GM21717 (cell line): ENCODE results near the gene EFHD1.
"Not testable (repeated sequence)": the region's sequence is repeated elsewhere in the genome, so short reads cannot be mapped to it uniquely, and the experiment has no call there.

ENCODE experiments used
- ATAC-seq: cut with Tn5 transposase; IDR thresholded peaks from one replicate; pipeline ENCODE4 v1.9.1; 2021; ENCODE audit warnings: mild to moderate bottlenecking, moderate library complexity; ENCODE audit not compliant: unreplicated experiment

The EFHD1 gene

DNA sequence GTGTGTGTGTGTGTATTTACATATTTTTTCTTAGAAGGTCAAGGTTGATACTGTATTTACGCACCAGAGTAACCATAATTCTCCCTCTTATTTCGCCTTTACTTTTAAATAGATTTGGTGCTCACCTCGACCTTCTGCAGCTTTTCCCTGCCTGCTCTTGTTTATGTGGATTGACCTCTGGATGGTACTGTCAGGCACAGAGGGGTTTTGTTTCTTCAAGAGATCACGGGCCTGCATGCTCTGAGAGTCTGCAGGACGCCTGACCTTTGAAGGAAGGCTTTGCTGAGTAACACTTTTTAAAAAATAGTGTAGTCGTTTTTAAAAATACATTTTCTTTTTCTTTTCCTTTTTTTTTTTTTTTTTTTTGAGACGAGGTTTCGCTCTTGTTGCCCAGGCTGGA lies 18.1 kb upstream of the EFHD1 start:
- no peak for ATAC-seq

DNA sequence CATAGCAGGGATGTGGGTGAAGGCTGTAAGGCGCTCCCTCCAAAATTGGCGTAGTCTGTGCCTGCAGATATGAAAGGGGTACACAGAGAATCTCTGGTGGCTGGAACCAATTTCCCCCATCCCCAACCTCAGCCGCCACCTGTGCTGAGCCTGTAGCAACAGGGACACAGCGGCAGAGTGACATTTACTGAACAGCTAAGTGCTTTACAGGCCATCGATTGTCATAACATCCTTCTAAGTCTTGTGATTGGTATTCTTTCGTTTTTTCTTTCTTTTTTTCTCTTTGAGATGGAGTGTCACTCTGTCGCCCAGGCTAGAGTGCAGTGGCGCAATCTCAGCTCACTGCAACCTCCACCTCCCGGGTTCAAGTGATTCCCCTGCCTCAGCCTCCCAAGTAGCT lies 12.2 kb upstream of the EFHD1 start:
- ATAC-seq: no peak

DNA sequence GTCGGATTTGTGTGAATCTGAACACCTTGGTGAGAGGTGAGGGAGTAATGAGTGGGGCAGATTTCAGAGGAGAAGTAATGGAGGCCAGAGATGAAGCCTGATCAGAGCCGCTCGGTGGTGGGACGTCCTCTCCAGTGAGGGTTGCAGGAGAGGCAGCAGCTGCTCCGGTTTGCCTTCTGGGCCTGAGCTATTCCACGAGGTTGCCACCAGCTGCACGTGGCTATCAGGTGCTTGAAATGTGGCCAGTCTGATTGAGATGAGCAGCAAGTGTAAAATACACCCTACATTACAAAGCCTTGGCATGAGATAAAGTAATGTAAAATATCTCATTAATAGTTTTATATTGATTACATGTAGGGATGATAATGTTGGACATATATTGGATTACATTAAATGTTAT lies 10.8 kb upstream of the EFHD1 start:
- no peak for ATAC-seq

DNA sequence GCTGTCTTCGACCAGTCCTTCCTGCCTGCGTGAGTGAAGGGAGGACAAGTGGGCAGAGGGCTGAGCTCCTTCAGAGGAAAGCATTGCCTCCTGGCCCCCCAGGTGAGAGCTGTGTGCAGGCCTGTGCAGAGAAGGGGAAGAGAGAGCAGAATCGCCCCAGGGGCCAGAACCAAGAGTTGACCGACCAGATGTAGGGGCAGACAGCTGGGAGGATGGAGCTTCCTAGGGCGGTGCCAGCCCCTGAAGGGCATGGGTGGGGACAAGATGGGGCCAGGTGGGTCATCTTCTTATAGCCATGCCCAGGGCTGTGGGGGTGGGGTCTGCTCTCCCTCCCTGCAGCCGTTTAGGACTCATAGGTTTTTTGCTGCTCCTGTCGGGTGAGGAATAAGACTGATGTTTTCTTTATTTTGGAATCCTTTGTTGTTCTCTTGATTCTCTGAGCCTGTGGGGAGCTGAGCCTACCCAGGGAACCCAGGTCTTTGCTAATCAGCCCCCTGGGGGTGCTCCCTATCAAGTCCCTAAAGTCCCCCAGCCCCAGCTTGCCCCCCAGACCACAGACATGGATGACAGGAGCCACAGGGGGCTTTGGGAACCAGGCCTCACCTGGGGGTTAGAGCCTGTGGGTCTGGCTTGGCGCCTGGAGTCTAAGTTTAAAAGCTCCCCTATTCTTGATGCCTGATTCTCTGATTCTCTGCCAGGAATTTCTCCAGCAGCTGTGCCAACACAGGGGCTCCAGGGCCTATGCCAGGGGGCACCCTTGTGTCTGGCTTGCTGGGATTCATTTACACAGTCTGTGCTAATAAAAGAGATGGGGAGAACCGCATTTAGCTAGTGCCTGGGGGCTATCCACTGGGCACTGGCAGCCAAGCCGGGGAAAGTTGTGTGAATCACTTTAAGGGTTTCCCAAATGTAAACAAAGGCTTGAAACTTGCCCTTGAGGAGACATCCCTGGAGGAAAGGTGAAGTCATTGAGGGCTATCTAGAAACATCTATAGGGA lies 9.3 kb upstream of the EFHD1 start:
- no peak for ATAC-seq

DNA sequence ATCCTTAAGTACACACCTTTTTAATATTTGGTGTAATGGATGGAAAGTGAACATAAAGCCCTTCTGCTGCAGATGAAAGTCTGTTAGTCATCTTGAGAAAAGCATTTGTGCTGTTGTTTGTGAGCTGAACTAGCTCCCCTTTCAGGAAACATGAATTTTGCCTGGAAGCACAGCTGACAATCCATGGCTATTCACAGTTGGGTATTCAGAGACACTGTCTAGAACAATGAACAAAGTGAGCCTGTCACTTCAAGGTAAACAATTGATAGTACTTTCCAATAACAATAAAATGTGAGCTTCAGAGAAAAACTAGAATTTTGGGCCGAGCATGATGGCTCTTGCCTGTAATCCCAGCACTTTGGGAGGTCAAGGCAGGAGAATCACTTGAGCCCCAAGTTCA lies 6.8 kb upstream of the EFHD1 start:
- no peak for ATAC-seq

DNA sequence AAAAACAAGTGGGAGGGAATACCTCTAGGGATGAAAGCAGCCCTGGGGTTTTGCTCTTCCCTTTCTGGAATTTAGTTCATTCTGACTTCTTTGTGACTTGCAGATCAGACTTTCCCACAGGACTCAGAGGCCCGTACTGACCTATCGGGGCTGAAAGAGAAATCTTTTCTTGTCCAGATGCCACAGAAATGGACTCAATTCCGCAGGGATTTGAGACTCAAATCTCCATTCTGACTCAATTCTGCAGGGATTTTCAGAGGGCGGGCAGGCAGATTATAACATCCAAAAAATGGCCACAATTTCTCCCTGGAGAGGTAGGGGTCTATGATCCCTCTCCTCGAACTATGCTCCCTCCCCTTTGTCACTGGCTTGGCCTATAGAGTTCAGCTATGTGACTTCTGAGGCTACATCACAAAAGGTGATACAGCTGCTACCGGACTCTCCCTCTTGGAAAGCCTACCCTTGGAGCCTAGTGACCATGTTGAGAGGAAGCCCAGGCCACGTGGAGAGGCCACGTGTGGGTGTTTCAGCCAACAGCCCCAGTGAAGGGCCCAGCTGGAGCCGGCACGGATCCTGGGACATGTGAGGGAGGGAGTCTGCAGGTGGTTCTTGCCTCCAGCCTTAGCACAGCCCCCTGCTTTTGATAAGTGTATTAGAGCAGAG lies 4.8 kb upstream of the EFHD1 start:
- ATAC-seq: no peak

DNA sequence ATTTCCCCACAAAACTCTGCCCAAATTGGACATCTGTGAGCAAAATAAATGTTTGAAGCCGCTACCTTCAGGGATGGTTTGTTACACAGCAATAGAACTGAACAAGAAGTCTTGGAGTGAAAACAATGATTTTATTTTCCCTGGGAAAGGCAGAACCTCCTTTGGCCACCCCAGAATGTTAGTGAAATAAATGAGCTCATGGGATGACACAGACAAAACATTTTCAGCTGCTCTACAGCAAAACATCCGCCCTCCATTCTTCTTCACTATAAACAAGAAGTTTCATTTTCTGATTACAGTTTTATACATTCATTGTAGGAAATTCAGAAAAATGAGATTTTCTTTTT lies 4.3 kb upstream of the EFHD1 start:
- no peak for ATAC-seq

DNA sequence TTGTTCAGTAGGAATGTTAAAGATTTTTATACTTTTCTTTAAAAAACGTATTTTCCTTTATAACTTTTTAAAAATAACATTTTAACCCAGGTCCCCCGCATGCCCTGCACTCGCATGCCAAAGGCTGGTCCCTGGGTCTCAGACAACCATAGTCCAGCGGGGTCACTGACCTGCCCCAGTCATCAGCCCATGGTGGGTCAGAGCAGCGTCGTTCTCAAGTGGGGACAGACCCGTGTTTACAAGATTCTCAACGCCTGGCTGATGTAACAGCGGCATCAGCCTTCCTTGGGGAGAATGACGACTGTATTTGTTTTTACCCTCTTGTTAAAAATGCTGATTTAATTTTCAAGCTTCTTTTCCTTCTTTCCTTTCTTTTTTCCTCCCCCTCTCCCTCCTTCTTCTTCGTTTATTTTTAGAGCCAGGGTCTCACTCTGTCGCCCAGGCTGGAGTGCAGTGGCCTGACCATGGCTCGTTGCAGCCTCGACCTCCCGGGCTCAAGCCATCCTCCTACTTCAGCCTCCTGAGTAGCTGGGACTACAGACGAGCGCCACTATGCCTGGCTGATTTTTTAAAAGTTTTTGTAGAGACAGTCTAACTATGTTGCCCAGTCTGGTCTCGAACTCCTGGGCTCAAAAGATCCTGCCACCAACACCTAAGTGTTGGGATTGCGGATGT lies 1.0 kb upstream of the EFHD1 start:
- ATAC-seq: no peak

DNA sequence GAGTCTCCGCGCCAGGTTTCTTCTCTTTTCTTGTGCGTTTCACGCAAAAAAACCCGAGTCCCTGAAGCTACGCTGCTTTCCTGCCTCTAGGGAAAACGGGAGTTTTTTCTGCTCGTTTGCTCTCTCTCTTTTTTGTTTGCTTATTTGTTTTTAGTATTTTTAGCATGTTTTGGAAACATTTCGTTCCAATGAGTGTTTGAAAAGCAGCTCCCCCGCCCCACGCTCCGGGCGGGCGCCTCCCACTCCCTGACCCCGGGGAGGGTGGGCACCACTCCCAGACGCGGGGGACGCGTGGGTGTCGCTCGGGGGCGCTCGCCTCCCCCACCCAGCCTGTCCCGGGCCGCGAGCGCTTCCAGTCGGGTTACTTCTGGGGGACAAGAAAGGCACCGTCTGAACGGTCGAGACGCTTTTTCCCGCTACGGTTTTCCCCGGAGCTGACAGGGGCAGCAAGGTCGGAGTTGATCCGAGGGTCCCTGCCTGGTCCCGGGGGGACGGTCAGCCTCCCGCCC lies 446 bp upstream of the EFHD1 start:
- no peak for ATAC-seq

DNA sequence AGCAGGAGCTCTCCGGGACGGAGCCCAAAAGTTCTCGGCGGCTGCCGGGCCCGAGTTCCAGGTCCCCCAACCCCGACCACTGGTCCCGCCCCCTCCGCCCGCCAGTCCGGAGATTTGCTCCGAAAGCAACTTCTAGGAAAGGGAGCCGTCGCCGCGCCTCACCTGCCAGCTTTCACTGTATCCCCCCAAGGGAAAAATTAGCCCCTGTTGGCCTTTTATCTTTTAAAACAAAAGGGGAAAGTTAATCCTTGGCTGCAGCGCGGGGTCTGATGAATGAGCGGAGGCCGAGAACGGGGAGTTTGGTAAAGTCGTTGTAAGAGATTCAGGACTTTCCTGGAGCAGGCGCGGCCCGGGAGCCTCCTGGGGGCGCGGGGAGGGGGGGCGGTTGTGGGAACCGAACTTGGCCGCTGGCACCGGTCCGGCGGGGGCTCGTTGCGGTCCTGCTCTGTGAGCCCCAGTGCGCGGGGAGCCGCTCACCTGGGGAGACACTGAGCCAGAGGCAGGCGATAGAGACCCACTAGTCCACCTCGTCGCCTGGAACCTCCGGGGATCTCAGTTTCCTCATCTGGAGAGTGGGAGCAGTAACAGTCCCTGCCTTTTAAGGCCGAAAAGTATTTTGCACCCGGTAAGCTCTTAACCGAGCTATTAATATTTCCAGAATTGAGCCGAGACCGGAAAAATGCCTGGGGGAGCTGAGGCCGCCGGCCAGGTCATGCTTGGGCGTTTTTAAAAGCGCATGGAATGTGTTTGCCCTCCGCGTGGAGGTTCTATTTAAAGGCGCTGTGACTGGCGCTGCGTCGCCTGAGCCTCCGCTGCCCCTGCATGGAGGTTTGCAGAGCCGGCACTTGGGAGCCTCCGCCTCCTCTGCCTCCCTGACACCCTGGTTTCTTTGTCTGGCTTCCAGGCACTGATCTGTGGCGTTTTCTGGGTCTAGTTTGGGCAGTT lies 1.1 kb downstream of the EFHD1 start:
- no peak for ATAC-seq

DNA sequence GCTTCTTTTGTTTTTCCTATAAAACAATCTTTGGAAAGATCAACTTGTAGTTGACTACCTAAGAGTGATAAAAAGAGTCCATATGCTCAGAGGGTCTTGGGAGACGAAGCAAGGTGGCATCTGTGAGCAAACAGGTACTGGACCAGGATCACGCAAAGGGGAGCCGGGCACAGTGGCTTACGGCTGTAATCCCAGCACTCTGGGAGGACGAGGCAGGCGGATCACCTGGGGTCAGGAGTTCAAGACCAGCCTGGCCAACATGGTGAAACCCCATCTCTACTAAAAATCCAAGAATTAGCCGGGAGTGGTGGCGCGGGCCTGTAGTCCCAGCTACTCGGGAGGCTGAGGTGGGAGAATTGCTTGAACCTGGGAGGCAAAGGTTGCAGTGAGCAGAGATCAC lies 2.0 kb downstream of the EFHD1 start:
- not testable (repeated sequence) for ATAC-seq

DNA sequence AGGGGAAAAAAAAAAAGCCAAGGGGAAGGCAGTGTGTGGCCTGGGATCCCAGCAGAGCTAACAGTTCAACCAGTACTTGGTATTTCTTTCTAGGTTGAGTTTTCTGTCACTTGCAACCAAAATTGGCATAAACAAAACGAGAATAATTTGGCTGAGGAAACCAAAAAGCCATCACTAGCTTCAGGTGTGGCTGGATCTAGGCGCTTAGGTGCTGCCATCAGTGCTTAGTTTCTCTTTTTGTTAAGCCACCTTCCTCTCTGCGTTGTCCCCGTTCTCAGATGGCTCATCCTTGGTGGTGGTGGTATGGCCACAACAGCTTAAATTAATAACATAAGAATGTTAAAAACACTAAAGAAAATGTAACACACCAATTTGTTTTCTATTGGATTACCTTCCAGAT lies 2.4 kb downstream of the EFHD1 start:
- ATAC-seq: no peak

DNA sequence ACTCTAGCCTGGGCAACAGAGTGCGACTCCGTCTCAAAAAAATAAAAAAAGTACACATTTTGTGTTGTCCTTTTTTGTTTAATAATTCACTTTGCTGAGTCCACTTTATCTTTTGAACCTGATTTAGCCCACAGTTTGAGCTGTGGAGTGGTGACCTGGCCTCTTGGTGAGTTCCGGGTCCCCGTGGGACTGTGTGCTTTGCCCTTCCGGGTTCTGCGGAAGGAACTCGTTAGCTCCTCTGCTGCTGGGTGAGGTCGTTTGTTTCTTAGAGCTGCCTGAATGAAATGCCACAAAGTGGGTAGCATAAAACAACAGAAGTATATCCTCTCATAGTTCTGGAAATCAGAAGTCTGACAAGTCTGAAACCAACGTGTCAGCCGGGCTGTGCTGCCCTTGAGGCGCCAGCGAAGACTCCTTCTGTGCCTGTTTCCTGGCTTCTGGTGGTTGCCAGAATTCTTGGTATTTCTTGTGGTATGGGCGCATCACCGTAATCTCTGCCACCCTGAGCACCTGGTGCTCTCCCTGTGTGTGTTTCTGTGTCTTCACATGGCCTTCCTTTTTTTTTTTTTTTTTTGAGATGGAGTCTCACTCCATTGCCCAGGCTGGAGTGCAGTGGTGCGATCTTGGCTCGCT lies 3.5 kb downstream of the EFHD1 start:
- no peak for ATAC-seq

DNA sequence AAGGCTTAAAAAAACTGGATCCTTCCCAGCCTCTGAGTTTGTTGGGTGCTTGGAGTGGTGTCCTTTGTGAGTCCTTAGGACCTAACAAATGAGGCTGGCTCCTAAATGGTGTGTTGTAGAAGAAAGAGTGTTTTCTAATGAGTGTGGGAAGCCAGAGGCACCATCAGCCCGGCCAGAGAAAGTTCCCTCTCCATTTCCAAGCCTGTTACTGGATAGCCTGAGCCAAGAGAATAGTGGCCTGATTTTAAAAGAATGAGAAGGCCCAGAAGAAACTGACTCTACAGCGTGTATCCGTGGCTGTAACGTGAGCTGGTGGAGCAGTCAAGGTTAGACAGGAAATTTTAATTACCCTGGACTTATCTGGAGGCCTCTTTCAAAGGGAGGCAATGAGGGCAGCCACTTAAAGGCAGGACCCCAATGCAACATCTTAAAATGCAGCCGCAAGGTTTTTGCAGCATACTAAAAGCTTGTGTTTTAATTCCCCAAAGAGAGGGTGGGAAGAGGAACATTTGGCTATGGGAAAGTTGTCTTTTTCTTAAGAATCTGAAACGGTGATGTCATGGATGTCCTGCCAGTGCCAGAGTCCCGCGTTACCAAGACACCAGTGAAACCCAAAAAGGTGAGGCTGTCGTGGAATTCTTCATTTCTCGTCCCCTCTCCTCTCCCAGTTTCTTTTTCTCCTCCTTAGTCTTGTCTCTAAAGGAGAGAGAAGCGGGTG lies 4.6 kb downstream of the EFHD1 start:
- no peak for ATAC-seq

DNA sequence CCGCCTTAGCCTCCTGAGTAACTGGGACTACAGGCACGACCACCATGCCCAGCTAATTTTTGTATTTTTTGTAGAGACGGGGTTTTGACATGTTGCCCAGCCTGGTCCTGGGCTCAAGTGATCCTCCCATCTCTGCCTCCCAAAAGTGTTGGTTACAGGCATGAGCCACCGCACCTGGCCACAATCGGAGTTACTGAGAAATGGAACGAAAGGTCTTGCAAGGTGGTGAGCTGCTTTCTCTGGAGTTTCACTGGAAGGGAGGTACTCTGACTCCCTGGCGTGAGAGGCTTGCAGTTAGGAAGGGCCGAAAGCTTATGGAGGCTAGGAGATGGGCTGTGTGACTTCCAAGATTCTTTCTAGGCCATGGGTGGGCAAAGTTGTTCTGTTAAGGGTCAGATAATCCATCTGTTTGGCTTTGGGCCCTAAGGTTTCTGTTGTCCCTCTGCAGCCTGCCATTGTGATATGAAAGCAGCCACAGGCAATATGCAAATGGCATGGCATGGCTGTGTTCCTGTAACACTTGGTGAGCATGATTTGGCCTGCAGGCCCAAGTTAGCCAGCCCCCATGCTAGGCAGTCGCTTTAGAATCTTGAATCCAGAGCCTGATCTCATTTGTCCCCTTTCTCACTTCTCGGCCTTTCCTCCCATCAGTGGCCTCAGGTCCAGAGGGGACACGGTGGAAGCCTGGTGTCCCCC lies 7.9 kb downstream of the EFHD1 start:
- no peak for ATAC-seq

DNA sequence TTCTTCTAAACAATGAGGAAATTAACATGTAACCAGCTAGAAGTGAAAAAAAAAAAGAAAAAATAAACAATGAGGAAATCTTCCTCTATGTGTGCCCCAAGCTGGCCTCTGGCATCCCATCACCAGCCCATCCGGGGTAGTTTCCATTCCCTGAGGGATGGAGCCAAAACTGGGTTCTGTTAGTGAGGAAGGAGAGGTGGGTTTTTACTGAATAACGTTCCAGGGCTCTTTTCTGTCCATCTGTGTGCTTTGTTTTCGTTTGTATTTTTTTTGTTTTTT lies 9.7 kb downstream of the EFHD1 start:
- no peak for ATAC-seq

DNA sequence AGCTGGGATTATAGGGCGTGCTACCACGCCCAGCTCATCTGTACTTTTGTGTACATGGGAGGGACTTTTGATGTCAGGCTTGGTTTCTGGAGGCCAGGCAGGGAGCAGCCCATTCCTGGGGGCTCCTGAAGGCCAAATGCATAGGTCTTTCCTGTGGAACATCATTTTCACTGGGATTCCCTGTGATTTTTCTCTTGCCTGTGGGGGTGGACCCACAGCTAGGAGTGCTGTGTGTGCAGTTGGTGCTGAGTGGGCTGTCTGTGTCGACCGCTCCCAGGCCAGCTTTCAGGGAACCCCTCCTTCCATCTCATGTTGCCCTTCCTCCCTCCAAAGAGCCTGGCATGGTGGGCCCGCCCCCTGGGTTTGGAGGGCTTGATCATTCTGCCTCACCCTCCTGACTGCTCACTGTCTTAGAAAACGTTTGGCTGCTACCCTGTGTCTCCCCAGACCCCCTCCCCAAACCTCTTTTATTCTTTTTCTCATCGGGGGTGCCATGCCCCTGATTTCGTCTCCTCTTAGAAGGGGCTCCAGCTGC lies 10.5 kb downstream of the EFHD1 start:
- no peak for ATAC-seq

DNA sequence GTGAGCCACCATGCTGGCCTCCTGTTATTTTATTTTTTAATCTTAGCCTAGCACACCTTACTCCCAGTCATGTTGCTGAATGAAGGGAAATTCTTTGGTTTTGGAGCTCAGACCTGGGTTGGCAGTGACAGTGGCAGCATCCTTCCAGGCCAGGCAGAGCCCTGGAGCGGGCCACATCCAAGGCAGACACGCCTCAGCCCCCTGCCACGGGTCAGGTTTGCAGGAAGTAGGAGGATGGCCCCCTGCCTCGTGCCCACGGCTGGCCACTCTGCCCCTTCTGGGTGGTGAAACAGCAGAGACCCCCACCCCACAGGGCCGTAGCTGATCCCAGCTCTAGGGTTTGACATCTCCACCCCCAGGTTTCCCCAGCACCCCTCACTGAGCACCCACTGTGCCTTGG lies 11.7 kb downstream of the EFHD1 start:
- no peak for ATAC-seq

DNA sequence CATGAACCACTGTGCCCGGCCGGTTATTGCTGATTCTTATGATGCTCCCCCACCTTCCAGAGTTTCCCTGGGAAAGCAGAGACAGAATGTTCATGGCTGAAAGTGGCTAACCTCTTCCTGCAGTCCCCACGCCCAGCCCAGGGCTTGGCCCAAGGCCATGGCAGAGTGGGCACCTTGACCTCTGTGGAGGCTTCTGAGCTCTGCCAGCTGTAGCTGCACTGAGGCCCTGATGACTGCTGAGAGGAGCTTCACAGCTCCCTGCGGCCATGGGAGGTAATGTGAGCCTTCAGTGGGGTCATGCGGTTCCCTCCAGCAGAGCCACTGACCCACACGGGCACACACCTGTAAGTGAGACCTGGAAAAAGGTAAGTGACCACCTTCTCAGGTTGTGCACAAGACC lies 13.3 kb downstream of the EFHD1 start:
- no peak for ATAC-seq
